Measurements from ENCODE around the gene SPINT4.
"Not testable (repeated sequence)": the region's sequence is repeated elsewhere in the genome, so short reads cannot be mapped to it uniquely, and the experiment has no call there.

DNA sequence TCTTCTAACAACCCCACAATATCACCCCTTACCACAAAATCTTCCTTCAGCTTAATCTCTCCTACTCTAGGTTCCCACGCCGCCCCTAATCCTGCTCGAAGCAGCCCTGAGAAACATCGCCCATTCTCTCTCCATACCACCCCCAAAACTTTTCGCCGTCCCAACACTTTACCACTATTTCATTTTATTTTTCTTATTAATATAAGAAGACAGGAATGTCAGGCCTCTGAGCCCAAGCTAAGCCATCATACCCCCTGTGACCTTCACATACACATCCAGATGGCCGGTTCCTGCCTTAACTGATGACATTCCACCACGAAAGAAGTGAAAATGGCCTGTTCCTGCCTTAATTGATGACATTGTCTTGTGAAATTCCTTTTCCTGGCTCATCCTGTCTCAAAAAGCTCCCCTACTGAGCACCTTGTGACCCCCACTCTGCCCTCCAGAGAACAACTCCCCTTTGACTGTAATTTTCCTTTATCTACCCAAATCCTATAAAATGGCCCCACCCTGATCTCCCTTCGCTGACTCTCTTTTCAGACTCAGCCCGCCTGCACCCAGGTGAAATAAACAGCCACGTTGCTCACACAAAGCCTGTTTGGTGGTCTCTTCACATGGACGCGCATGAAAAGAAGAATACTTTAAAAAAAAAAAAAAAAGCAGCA, 42.6 kb downstream of the SPINT4 start:
- not testable (repeated sequence) for TF ChIP-seq EZH2 (IDR thresholded peaks at IDR 0.05; ENCODE audit: insufficient read depth, poor library complexity, severe bottlenecking); EZH2phosphoT487 (IDR thresholded peaks at IDR 0.05; ENCODE audit: insufficient read depth, low read depth)

Data from GM23248 (cell line).